RPMI7951 (cell line): ENCODE data around the gene RIPOR3. TPM values are rescaled to one million over a fixed set of nuclear protein-coding genes. Genes with fewer than 3 reads are reported as not detected.
"Not testable (repeated sequence)": the region's sequence is repeated elsewhere in the genome, so short reads cannot be mapped to it uniquely, and the experiment has no call there.

Experiments
- DNase-seq: peaks from one replicate; pipeline ENCODE4 v3.0.0-alpha.2; 2012; ENCODE audit warnings: low read depth
- total RNA-seq: library from RNA; depleted of rRNA; stranded (reverse); fragments of >200 nt; shearing (Covaris generic); gene quantifications from 2 replicates; pipeline ENCODE4 v1.2.3, GENCODE V29; 2014

RIPOR3 gene
- total RNA-seq, 1 experiment from 2014 or later, result 10.8 TPM

DNA sequence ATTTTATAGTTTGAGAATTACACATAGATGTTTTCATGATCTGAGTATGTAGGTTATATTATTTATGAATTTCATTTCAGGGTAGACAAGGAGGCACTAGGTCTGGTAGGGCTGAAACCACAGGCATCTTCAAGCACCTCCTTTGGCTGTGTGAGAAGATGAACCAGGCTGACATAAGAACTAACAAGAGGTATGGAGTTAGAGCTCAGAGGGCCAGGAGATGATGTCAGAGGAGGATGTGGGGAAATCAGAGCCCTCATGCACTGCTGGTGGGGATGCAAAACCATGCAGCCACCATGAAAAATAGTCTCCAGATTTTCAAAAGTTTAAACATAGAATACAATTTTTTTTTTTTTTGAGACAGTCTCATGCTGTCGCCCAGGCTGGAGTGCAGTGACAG lies 13.6 kb upstream of the RIPOR3 start:
- DNase-seq, result peak; percentile 56

DNA sequence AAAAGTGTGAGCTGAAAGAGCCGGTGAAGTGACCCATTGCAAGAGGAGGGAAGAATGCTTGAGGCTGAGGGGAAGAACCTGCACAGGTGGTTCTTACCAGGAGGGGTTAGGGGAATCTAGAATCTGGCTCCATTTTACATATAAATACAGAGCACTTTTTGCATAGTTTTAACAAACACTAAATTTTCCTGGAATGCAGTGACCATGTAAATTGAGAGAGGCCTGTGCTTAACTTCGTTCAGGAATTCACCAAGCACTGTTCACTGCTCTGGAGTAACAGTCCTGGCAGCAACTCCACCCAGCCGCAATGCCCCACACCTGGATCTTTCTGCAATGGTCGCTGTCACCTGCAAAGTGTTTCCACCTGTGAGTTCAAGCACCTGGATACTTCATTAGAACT lies 13.2 kb upstream of the RIPOR3 start:
- DNase-seq, result no peak

DNA sequence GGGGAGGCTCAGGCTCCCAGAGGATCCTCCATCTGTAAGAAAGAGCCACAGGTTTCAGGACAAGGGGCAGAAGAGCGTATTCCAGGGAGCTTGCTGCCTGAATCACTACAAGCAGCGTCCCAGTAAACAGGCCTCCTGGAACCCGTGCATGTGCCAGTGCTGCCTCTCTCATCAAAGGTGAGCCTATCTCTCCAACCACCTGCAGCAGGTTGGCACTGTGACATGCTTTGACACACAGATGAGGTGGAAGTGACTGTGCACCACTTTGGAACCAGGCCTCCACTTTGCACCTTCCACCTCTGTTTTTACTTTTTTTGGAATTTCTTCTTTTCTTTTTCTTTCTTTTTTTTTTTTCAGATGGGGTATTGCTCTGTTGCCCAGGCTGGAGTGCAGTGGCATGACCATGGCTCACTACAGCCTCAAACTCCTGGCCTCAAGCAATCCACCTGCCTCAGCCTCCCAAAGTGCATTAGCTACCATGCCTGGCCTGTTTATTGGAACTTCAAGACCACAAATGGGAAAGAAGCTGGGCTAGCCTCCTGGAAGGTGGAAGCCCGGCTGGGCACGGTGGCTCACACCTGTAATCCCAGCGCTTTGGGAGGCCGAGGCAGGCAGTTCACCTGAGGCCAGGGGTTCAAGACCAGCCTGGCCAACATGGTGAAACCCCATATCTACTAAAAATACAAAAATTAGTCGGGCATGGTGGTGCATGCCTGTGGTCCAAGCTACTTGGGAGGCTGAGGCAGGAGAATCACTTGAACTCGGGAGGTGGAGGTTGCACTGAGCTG lies 12.5 kb upstream of the RIPOR3 start:
- not testable (repeated sequence) for DNase-seq

DNA sequence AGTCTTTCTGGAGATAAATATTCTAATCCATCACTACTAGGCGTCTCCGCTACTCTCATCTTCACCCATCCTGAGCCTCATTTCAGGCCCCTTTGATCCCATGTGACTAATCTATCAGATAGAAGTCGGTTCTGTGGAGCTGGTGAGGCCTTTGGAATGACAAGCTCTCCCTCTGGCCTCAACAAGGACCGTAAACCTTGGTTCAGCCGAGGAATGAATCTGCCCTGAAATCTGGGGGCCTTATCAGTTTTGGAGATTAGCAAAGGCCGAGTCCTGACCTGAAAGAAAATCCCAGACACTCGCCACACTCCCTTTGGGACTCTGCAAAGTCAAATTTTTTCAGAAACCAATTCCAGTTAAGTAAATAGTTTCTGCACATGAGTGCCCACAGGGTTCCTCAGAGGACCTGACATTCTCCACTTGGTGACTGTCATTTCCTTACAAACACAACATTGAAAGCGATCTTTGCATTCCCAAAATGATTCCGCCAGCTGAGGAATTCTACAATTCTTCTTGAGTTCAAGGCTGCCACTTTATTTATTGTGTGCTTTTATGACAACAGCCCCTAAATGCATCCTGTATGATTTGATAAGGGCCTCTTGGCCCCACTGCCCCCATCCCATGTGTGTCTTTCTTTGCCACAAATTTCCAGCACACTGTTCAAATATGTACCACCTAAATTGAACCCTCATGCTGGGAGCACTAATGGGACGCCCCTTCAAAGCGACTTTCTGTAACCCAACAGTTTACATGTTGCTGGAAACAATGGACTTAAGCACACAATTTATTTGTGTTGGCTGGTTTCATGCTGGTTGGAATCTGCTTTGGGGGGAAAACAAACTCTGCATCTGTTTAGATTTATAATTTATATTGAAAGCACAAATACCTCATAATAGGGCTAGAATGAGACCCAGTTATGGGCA lies 10.0 kb upstream of the RIPOR3 start:
- DNase-seq, result no peak

GRCh38 chr20:50699688-50700087 lies 8.3 kb upstream of the RIPOR3 start:
- DNase-seq, result no peak

DNA sequence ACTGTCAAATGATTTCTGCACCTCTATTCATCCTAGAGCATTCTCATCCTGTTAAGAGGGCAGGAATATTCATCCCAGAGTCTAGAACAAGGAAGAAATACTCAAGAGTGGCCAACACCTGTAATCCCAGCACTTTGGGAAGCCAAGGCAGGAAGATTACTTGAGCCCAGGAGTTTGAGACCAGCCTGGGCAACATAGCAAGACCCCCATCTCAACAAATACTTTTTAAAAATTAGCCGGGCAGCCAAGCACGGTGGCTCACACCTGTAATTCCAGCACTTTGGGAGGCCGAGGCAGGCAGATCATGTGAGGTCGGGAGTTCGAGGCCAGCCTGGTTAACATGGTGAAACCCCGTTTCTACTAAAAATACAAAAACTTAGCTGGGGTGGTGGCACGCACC lies 6.9 kb upstream of the RIPOR3 start:
- not testable (repeated sequence) for DNase-seq

DNA sequence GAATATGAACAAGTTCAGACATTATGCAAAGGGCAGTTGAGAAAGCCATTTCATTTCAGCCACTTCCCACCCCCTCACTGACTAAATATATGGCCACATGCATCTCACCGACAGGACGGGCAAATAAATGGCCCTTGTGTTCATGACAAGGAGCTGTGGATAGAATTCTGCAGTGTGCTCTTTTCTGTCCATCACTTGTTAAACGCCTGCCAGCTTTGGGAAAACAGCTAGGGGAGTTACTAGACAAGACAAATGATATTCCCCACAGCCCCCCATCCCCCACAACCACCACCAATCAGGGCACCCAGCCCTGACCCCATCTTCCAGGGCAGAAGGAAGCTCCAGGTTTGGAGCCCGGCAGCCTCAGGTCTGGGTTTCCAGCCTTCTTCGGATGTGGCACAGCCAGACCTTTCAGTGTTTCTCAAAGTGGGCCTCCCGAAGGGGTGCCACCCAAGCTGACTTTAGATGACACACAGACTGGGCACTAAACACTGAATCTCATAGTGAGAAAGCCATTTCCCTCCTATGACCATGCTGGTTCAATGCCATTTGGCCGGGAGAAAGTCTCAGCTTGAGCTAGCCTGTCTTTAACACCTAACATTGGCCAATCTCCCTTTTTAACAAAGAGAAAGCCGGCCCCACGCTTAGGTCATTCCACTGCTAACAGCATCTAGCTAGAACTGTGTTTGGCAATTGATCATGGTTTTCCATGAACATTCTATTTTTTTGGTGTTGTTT lies 4.0 kb upstream of the RIPOR3 start:
- DNase-seq, result peak; percentile 74

- DNase-seq, result peak; percentile 65
Measured at GRCh38 chr20:50694379-50695134, 3.2 kb upstream of the RIPOR3 start.

DNA sequence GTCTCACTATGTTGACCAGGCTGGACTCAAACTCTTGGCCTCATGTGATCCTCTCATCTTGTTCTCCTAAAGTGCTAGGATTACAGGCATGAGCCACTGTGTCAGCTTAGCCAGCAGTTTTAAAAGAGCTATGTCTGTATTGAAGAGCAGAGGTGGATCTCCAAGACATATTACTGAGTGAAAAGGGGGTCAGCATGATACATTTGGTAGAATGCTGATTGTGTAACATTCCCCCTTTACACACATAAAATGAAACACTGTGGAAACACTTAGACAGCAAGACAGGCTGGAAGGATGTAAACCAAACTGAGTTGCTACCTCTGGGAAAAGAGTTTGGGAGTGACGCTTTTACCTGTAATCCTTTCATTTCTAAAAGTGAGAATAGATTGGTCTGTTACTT lies 1.7 kb upstream of the RIPOR3 start:
- DNase-seq, result no peak

- no peak for DNase-seq
Measured at GRCh38 chr20:50692552-50692933, 1.2 kb upstream of the RIPOR3 start.

DNA sequence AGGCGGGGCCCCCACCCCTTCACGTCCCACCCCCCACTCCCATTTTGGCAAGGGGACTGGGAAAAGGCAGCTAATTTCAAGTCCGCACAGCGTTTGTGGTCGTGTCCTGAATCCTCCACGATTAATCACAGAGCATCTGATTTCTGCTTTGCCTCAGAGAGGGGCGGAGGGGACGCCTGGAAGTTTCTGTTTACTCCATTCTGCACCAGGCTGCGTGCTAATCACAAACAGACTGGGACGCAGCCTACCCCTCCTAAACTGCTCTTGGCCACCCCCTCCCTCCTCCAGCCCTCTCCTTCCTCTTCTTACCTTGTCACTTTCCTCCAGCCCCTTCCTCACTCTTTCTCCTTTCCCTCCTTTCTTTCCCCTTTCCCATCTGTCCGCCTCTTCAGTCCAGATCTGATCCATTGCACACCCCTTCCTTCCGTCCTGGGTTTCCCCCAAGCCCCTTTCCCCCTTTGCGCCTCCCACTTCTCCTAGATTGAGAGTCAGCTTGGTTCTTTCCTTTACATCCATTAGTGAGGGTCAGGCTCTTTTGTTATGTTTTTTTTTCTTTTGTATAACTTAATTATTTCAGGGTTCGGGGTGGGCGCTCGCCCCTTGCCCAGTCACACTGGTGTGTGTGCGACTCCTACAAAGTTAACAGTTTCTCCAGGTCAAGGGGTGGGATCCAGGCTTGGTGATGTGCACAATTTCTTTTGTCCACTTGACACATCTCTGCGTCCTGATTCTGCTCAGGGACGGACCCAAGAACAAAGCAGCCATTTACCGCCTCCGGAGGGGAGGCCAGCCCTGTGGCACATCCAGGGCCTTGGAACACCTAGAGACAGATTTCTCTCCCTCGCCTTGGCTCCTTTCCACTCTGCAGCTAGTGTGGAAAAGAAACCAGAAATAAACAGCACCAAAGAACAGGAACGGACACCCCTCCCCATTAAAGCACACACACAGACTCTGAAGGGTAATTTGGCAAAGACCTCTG lies 520 bp upstream of the RIPOR3 start:
- DNase-seq, result peak; percentile 87

DNA sequence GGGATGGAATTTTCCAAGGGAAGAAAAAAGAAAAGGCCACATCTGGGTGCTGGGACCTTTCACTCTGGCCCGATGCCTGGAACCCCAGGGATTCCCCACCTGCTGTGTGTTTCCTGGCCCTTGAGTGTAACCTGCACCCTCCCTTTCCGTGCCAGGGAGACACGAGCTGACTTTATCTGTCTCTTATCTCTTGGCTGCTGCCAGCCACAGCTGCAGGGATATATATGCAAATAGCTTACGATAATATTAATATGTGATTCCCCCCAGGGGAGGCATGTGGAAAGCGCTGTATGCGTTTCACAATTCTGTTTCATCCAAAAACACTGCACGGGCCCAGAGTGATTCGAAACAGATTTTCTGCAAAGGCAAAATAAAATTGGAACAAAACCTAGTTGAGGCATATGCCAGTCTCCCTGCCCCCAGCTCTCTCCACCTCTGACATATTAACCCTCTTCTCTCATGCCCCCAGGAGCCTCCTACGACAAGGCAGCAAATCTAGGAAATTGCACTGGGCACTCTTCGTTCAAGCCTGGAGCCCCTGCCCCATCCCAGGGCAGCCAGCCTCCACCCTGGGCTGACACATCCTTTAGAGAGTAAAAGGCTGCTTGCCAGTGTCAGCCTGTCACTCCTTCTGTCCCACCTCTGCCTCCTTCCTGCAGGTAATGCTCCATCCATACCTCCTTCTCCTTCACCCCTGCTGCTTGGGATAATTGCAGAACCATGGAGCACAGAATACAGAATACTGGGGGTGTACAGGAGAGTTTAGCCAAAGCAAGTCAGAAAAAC lies 1.3 kb downstream of the RIPOR3 start:
- peak; percentile 96 for DNase-seq

DNA sequence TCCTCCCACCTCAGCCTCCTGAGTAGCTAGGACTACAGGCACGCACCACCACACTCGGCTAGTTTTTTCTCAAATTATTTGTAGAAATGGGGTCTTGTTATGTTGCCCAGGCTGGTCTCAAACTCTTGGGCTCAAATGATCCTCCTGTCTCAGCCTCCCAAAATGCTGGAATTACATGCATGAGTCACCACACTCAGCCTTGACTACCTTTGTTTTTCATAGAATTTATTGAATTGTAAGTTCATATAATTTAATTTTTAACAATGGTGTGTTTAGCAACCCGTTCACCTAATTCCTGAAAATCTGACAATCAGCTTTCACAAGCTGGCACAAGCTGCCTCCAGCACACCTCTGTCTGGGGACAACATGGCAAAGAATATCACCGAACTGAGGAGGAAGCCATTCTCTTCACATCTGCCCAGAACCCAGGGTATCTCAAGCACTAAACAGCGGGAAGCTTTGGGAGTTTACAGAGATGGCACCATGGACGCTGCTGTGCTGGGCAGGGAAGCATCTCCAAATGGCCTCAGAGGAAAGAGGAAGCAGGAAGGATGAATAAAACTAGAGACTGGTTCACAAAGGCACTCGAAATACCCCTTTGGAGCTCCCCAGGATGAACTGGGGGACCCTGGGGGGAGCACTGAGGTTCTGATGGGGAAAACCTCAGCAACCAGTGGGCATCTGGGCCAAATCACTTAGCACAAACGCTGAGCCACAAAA lies 2.9 kb downstream of the RIPOR3 start:
- DNase-seq, result no peak

GRCh38 chr20:50686821-50687220 lies 4.5 kb downstream of the RIPOR3 start:
- DNase-seq, result no peak

GRCh38 chr20:50683570-50683969 lies 7.8 kb downstream of the RIPOR3 start:
- no peak for DNase-seq

GRCh38 chr20:50682947-50683530 lies 8.3 kb downstream of the RIPOR3 start:
- no peak for DNase-seq

GRCh38 chr20:50682065-50682464 lies 9.3 kb downstream of the RIPOR3 start:
- no peak for DNase-seq

GRCh38 chr20:50681359-50682064 lies 9.8 kb downstream of the RIPOR3 start:
- no peak for DNase-seq
